PC-3 (cell line): Measurements from ENCODE around the gene PGAP6.

Experiments
- EZH2 ChIP-seq: fragments of 300-600 bp; sonication (generic); IDR thresholded peaks from one replicate; pipeline ENCODE4 v1.6.1; 2017; ENCODE audit warnings: antibody characterized with exemption, mild to moderate bottlenecking, low read length; ENCODE audit not compliant: unreplicated experiment
- EZH2phosphoT487 ChIP-seq: fragments of 300-600 bp; sonication (generic); IDR thresholded peaks from 2 replicates; pipeline ENCODE4 v1.6.1; 2018; ENCODE audit warnings: mild to moderate bottlenecking, antibody characterized with exemption, low read length, borderline replicate concordance
- TF ChIP-seq, protein P1 (sequence below): fragments of 300-600 bp; sonication (generic); conservative IDR thresholded peaks from 2 replicates; pipeline ENCODE4 v1.5.1; 2017; ENCODE audit warnings: antibody characterized with exemption, low read depth, mild to moderate bottlenecking, low read length

DNA sequence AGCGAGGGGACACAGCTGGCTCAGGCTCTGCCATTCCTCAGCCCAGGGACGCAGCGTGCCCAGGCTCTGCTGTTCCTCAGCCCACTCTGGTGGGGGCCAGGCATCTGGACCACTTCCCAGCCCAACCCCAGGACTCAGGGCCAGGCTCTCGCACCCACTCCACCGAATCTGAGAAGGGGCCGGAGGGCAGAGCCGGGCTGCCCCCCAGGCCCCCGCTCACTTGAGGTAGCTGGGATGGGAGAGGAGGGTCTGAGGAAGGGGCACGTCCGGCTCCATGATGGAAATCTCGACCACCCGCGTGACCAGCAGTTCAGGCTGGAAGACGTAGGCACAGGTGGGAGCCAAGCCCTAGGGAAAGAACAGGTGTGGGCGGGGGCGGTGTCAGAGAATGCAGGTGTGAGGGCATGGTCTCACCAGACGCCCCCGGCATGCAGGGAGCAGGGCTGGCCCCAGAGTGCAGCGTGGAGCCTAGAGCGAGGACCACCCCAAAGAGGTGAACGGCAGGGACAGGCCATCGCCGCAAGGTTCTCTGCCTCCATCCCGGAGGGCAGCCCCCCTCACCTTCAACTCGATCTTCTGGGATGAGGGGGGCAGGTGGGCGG, 4.9 kb downstream of the PGAP6 start:
- TF ChIP-seq, protein P1, sequence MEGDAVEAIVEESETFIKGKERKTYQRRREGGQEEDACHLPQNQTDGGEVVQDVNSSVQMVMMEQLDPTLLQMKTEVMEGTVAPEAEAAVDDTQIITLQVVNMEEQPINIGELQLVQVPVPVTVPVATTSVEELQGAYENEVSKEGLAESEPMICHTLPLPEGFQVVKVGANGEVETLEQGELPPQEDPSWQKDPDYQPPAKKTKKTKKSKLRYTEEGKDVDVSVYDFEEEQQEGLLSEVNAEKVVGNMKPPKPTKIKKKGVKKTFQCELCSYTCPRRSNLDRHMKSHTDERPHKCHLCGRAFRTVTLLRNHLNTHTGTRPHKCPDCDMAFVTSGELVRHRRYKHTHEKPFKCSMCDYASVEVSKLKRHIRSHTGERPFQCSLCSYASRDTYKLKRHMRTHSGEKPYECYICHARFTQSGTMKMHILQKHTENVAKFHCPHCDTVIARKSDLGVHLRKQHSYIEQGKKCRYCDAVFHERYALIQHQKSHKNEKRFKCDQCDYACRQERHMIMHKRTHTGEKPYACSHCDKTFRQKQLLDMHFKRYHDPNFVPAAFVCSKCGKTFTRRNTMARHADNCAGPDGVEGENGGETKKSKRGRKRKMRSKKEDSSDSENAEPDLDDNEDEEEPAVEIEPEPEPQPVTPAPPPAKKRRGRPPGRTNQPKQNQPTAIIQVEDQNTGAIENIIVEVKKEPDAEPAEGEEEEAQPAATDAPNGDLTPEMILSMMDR: no peak
- TF ChIP-seq EZH2 (no peak), EZH2phosphoT487 (no peak)
